ENCODE results near the gene YWHAE.

DNA sequence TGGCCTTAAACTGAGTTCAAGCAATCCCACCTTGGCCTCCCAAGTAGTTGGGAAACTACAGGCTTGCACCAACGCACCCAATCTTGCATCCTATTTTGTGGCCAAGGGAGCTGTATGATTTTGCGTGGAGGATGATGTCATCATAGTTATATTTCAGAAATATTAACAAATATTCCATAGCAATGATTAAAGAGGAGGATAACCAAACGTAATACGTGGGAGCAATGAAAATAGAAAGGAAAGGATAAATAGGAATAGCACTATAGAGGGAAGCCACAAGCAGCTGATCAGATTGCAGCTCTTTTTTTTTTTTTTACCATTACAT is 2.2 kb upstream of the YWHAE start:
- TF ChIP-seq CTCF (IDR thresholded peaks at IDR 0.05) (no peak), ZFX (IDR thresholded peaks at IDR 0.05; ENCODE audit: borderline replicate concordance) (no peak)
